ENCODE data around the gene CEP83.

DNA sequence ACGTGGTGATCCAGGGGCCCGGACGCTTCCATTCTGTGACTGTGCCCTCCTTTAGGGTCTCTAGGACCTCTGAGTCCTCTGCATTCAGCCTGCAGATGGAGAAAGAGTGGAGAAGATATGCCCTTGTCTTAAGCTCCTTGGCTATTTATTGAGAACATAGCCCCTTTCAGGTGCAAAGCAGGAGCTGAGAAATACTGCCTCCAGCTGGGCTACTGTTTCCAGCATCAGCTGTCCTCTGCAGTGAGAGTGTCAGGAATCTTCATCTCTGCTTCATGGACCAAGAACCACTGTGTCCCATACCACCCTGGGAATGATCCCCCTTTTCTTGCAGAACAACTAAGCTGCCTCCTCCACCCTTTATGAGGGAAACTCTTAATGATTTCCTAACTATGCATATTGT is 47.8 kb upstream of the CEP83 start:
- TF ChIP-seq, protein P1, sequence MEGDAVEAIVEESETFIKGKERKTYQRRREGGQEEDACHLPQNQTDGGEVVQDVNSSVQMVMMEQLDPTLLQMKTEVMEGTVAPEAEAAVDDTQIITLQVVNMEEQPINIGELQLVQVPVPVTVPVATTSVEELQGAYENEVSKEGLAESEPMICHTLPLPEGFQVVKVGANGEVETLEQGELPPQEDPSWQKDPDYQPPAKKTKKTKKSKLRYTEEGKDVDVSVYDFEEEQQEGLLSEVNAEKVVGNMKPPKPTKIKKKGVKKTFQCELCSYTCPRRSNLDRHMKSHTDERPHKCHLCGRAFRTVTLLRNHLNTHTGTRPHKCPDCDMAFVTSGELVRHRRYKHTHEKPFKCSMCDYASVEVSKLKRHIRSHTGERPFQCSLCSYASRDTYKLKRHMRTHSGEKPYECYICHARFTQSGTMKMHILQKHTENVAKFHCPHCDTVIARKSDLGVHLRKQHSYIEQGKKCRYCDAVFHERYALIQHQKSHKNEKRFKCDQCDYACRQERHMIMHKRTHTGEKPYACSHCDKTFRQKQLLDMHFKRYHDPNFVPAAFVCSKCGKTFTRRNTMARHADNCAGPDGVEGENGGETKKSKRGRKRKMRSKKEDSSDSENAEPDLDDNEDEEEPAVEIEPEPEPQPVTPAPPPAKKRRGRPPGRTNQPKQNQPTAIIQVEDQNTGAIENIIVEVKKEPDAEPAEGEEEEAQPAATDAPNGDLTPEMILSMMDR (IDR thresholded peaks at IDR 0.05; ENCODE audit: insufficient read depth, low read length): no peak
- TF ChIP-seq SPI1 (IDR thresholded peaks at IDR 0.05; ENCODE audit: borderline replicate concordance, low read depth) (no peak), POLR2AphosphoS5 (IDR thresholded peaks at IDR 0.05; ENCODE audit: low read depth) (no peak)
- TF ChIP-seq, protein P2, sequence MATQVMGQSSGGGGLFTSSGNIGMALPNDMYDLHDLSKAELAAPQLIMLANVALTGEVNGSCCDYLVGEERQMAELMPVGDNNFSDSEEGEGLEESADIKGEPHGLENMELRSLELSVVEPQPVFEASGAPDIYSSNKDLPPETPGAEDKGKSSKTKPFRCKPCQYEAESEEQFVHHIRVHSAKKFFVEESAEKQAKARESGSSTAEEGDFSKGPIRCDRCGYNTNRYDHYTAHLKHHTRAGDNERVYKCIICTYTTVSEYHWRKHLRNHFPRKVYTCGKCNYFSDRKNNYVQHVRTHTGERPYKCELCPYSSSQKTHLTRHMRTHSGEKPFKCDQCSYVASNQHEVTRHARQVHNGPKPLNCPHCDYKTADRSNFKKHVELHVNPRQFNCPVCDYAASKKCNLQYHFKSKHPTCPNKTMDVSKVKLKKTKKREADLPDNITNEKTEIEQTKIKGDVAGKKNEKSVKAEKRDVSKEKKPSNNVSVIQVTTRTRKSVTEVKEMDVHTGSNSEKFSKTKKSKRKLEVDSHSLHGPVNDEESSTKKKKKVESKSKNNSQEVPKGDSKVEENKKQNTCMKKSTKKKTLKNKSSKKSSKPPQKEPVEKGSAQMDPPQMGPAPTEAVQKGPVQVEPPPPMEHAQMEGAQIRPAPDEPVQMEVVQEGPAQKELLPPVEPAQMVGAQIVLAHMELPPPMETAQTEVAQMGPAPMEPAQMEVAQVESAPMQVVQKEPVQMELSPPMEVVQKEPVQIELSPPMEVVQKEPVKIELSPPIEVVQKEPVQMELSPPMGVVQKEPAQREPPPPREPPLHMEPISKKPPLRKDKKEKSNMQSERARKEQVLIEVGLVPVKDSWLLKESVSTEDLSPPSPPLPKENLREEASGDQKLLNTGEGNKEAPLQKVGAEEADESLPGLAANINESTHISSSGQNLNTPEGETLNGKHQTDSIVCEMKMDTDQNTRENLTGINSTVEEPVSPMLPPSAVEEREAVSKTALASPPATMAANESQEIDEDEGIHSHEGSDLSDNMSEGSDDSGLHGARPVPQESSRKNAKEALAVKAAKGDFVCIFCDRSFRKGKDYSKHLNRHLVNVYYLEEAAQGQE (IDR thresholded peaks at IDR 0.05; ENCODE audit: insufficient replicate concordance, low read depth): no peak
